ENCODE results near the gene RXRG.

- TF ChIP-seq SIN3A (IDR thresholded peaks at IDR 0.05; ENCODE audit: borderline replicate concordance, low read depth, low read length) (no peak), SMC3 (IDR thresholded peaks at IDR 0.05; ENCODE audit: low read depth, low read length) (peak; percentile 40; the same call in 1 of the 2 replicates), FOSL2 (IDR thresholded peaks at IDR 0.05; ENCODE audit: borderline replicate concordance, low read depth) (no peak), RAD21 (IDR thresholded peaks at IDR 0.05; ENCODE audit: low read length) (peak; percentile 55), EZH2phosphoT487 (IDR thresholded peaks at IDR 0.05; ENCODE audit: borderline replicate concordance, low read depth) (no peak), GABPA (IDR thresholded peaks at IDR 0.05; ENCODE audit: low read depth) (no peak), NFIC (IDR thresholded peaks at IDR 0.05; ENCODE audit: borderline replicate concordance) (no peak), RXRA (IDR thresholded peaks at IDR 0.05; ENCODE audit: borderline replicate concordance, low read depth) (no peak), TCF12 (IDR thresholded peaks at IDR 0.05) (no peak), TEAD4 (IDR thresholded peaks at IDR 0.05; ENCODE audit: borderline replicate concordance, insufficient read depth) (no peak)
- TF ChIP-seq, protein P1, sequence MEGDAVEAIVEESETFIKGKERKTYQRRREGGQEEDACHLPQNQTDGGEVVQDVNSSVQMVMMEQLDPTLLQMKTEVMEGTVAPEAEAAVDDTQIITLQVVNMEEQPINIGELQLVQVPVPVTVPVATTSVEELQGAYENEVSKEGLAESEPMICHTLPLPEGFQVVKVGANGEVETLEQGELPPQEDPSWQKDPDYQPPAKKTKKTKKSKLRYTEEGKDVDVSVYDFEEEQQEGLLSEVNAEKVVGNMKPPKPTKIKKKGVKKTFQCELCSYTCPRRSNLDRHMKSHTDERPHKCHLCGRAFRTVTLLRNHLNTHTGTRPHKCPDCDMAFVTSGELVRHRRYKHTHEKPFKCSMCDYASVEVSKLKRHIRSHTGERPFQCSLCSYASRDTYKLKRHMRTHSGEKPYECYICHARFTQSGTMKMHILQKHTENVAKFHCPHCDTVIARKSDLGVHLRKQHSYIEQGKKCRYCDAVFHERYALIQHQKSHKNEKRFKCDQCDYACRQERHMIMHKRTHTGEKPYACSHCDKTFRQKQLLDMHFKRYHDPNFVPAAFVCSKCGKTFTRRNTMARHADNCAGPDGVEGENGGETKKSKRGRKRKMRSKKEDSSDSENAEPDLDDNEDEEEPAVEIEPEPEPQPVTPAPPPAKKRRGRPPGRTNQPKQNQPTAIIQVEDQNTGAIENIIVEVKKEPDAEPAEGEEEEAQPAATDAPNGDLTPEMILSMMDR (IDR thresholded peaks at IDR 0.05), result peak; percentile 83
Measured at GRCh38 chr1:165369255-165369848, 75.6 kb downstream of the RXRG start.
